Vagina (tissue), 2 donors: Measurements from ENCODE around the gene RAD51C. TPM values are rescaled to one million over a fixed set of nuclear protein-coding genes. Genes with fewer than 3 reads are reported as not detected.
A peak's percentile ranks its signal among the peaks of the same experiment; 100 is the strongest.

Experiments
- DNase-seq, 2 donors: peaks; one replicate each; pipeline ENCODE4 v3.0.0-alpha.2; 2017; ENCODE audit errors: extremely low spot score in 2 of 2
- H3K27ac ChIP-seq: fragments of 200-600 bp; sonication (generic); one replicate; pipeline ENCODE4 v1.5.1; 2019
- H3K27me3 ChIP-seq: fragments of 200-600 bp; sonication (generic); one replicate; pipeline ENCODE4 v1.5.1; 2019
- H3K36me3 ChIP-seq, 2 donors: fragments of 200-600 bp; sonication (generic); one replicate each; pipeline ENCODE4 v1.5.1; 2017 to 2019
- H3K4me1 ChIP-seq: fragments of 200-600 bp; sonication (generic); one replicate; pipeline ENCODE4 v1.5.1; 2019
- H3K4me3 ChIP-seq, 2 donors: fragments of 200-600 bp; sonication (generic); 1 replicate in 1 of 2; 2 replicates in 1 of 2; pipeline ENCODE4 v1.5.1; 2016 to 2019
- H3K9me3 ChIP-seq: fragments of 200-600 bp; sonication (generic); one replicate; pipeline ENCODE4 v1.5.1; 2019
- CTCF ChIP-seq, 3 experiments: fragments of 450-650 bp in 2 of 3; fragments of 200-600 bp in 1 of 3; sonication (generic) in 1 of 3; IDR thresholded peaks; one replicate each; pipeline ENCODE4 v1.5.1; 2017 to 2019; ENCODE audit warnings: antibody characterized with exemption in 3 of 3, mild to moderate bottlenecking in 2 of 3, moderate library complexity in 2 of 3
- POLR2A ChIP-seq, 2 donors: fragments of 450-650 bp; IDR thresholded peaks; one replicate each; pipeline ENCODE4 v1.6.1; 2017; ENCODE audit warnings: antibody characterized with exemption in 2 of 2, mild to moderate bottlenecking in 2 of 2, moderate library complexity in 2 of 2
- POLR2AphosphoS5 ChIP-seq, 2 donors: sonication (generic); formaldehyde crosslinking; IDR thresholded peaks; one replicate each; pipeline ENCODE4 v1.9.0; 2017; ENCODE audit warnings: antibody characterized with exemption in 2 of 2, mild to moderate bottlenecking in 2 of 2, low read depth in 1 of 2; ENCODE audit not compliant: insufficient read depth in 1 of 2
- intact Hi-C: fragments of 100-400 bp; cut with DNase I; formaldehyde crosslinking; loops from one replicate; pipeline ENCODE4 v1.15.1; 2023
- total RNA-seq: library from RNA; depleted of rRNA; stranded (reverse); fragments of >200 nt; gene quantifications from one replicate; pipeline ENCODE4 v1.2.3, GENCODE V29; 2016

The RAD51C gene
- total RNA-seq, 1 donor from 2014 or later: 8.3 TPM

DNA sequence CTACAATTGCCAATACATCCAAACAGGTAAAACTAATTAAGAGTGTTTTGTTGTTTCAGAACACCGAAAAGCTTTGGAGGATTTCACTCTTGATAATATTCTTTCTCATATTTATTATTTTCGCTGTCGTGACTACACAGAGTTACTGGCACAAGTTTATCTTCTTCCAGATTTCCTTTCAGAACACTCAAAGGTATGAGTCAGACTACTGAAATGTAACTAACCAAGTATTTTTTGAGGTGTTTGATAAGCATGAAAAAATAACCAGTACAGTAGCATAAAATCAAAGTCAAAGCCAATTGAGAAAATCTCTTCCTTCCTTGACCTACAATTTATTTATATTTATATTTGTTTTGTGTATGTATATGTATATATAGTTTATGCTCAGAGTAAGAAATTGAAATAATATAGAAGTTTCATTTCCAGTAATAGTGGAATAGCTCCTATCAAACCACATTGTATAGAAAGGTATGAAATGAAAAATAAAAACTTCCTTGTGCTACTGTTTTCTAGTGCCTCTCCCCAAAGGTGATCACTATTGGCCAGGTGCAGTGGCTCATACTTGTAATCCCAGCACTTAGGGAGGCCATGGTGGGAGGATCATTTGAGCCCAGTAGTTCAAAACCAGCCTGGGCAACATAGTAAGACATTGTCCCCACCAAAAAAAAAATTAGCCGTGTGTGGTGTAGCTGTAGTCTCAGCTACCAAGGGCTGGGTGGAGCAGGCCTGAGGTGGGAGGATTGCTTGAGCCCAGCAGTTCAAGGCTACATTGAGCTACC lies 10.9 kb downstream of the RAD51C start:
- peaks cover 0 to 22% of the 10 kb centered on the region in 2 donors for H3K36me3 ChIP-seq
- no peaks in the 10 kb centered on the region for H3K9me3 ChIP-seq
- TF ChIP-seq CTCF (IDR thresholded peaks at IDR 0.05): no peak
- TF ChIP-seq POLR2AphosphoS5 (IDR thresholded peaks at IDR 0.05; ENCODE audit: insufficient read depth in 1 of 2, low read depth in 1 of 2): no peak
- TF ChIP-seq POLR2A (IDR thresholded peaks at IDR 0.05): no peak
- H3K27ac ChIP-seq: no peak overlapping the region
- DNase-seq: no peak
- intact Hi-C loops: no loop called here
- no peaks in the 10 kb centered on the region for H3K4me1 ChIP-seq
- H3K4me3 ChIP-seq: no peak overlapping the region
- H3K27me3 ChIP-seq: no peaks in the 10 kb centered on the region

GRCh38 chr17:58703916-58704286 lies 11.5 kb downstream of the RAD51C start:
- peaks cover 0 to 22% of the 10 kb centered on the region in 2 donors for H3K36me3 ChIP-seq
- intact Hi-C loops: no loop called here
- no peak for TF ChIP-seq POLR2AphosphoS5 (IDR thresholded peaks at IDR 0.05; ENCODE audit: insufficient read depth in 1 of 2, low read depth in 1 of 2)
- TF ChIP-seq CTCF (IDR thresholded peaks at IDR 0.05): no peak
- no peak for TF ChIP-seq POLR2A (IDR thresholded peaks at IDR 0.05)
- no peaks in the 10 kb centered on the region for H3K4me1 ChIP-seq
- no peaks in the 10 kb centered on the region for H3K9me3 ChIP-seq
- H3K4me3 ChIP-seq: no peak overlapping the region
- DNase-seq: no peak
- no peaks in the 10 kb centered on the region for H3K27me3 ChIP-seq
- H3K27ac ChIP-seq: no peak overlapping the region

- H3K36me3 ChIP-seq: peaks cover 0 to 15% of the 10 kb centered on the region in 2 donors
- no peak overlapping the region for H3K4me3 ChIP-seq
- no peaks in the 10 kb centered on the region for H3K9me3 ChIP-seq
- H3K27ac ChIP-seq: no peak overlapping the region
- intact Hi-C loops: no loop called here
- no peaks in the 10 kb centered on the region for H3K27me3 ChIP-seq
- H3K4me1 ChIP-seq: no peaks in the 10 kb centered on the region
- DNase-seq: no peak
- TF ChIP-seq POLR2A (IDR thresholded peaks at IDR 0.05): no peak
- no peak for TF ChIP-seq POLR2AphosphoS5 (IDR thresholded peaks at IDR 0.05; ENCODE audit: insufficient read depth in 1 of 2, low read depth in 1 of 2)
- TF ChIP-seq CTCF (IDR thresholded peaks at IDR 0.05): no peak
Measured at GRCh38 chr17:58706351-58707140, 14.1 kb downstream of the RAD51C start.

DNA sequence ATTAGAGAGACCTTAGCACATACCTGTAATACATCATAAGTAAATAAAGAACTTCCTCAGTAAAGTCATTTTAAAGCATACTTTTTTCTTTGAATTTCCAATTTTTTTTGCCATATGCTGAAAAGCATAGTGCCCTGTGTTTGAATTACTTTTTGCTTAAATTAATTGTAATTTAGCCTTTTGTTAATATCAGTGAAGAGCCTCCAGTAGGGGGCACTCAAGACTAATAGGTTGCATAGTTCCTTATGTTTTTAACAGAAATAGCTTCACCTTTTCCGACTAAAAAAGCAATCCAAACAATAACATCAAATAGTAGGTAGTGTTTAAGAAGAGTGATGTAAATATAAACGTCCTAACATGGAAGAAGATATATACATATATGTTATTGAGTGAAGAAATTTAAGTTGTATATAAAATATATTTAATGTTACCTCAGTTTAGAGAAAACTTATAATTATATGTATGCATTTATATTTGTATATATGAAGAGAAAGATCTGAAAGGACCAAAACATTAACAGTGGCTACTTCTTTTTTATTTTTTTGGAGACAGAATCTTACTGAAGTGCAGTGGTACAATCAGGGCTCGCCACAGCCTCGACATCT lies 18.6 kb downstream of the RAD51C start:
- Histone ChIP-seq H3K27ac (no peak overlapping the region), H3K4me1 (no peaks in the 10 kb centered on the region), H3K4me3 (no peak overlapping the region), H3K27me3 (no peaks in the 10 kb centered on the region), H3K36me3 (peaks cover 0 to 10% of the 10 kb centered on the region in 2 donors), H3K9me3 (no peaks in the 10 kb centered on the region)
- TF ChIP-seq POLR2A (IDR thresholded peaks at IDR 0.05): no peak
- TF ChIP-seq CTCF (IDR thresholded peaks at IDR 0.05): peak in 2 of 3 experiments; percentile 60 to 62
- no peak for TF ChIP-seq POLR2AphosphoS5 (IDR thresholded peaks at IDR 0.05; ENCODE audit: insufficient read depth in 1 of 2, low read depth in 1 of 2)
- intact Hi-C loops: loop anchor here (10.0 kb wide), 1 partner anchor 294 kb away; no protein-coding TSS in a partner anchor
- DNase-seq: no peak
